H1 (cell line): Measurements from ENCODE around the gene RICTOR. TPM values are rescaled to one million over a fixed set of nuclear protein-coding genes. Genes with fewer than 3 reads are reported as not detected.

ENCODE experiments used
- CTCF ChIA-PET: fragments of 300-600 bp; sonication (Branson Sonifier 250); formaldehyde crosslinking; loops from one replicate; lab custom pipeline; 2021; ENCODE audit not compliant: partially characterized antibody; lab: Charles Lee
- POLR2A ChIA-PET: fragments of 300-600 bp; sonication (Branson Sonifier 250); formaldehyde crosslinking; loops from one replicate; lab custom pipeline; 2021; ENCODE audit warnings: inconsistent platforms; ENCODE audit not compliant: partially characterized antibody; lab: Charles Lee
- DNase-seq, 2 experiments: peaks; one replicate each; pipeline versions ENCODE4 v3.0.0 to v3.0.0-alpha.2; 2010 to 2022; ENCODE audit warnings: low spot score in 2 of 2, low read depth in 1 of 2, mixed read lengths in 1 of 2
- FAIRE-seq: peaks from 2 replicates; lab custom pipeline; 2011; peaks lifted over from hg19 to GRCh38; lab: Jason Lieb, UNC
- H2AFZ ChIP-seq: 2 replicates; pipeline ENCODE4 v1.8.1; 2012; ENCODE audit warnings: low read length, inconsistent platforms
- H2AK5ac ChIP-seq: 2 replicates; pipeline ENCODE4 v1.6.1; 2013; ENCODE audit warnings: low read depth, low read length
- H2BK120ac ChIP-seq: replicated peaks from 2 replicates; pipeline ENCODE3; 2013; ENCODE audit warnings: low read depth, low read length, inconsistent platforms
- H2BK12ac ChIP-seq: 2 replicates; pipeline ENCODE4 v1.6.1; 2013; ENCODE audit warnings: low read depth, low read length
- H2BK15ac ChIP-seq: 2 replicates; pipeline ENCODE4 v1.6.1; 2013; ENCODE audit warnings: low read length
- H2BK20ac ChIP-seq: 2 replicates; pipeline ENCODE4 v1.6.1; 2013; ENCODE audit warnings: low read length
- H2BK5ac ChIP-seq: 2 replicates; pipeline ENCODE4 v1.6.1; 2013; ENCODE audit warnings: low read depth, low read length
- H3K14ac ChIP-seq: 2 replicates; pipeline ENCODE4 v1.6.1; 2013; ENCODE audit warnings: inconsistent platforms; ENCODE audit not compliant: insufficient read length
- H3K18ac ChIP-seq: 2 replicates; pipeline ENCODE4 v1.6.1; 2013; ENCODE audit warnings: low read length; ENCODE audit errors: extremely low read depth
- H3K23ac ChIP-seq: 2 replicates; pipeline ENCODE4 v1.6.1; 2013; ENCODE audit warnings: inconsistent platforms; ENCODE audit not compliant: insufficient read length
- H3K23me2 ChIP-seq: 2 replicates; pipeline ENCODE4 v1.6.1; 2013; ENCODE audit warnings: low read depth, low read length
- H3K27ac ChIP-seq: 2 replicates; pipeline ENCODE4 v1.6.1; 2011; ENCODE audit warnings: low read depth, low read length, inconsistent platforms
- H3K27me3 ChIP-seq, 4 experiments: replicated peaks in 1 of 4; 1 replicate in 1 of 4; 2 replicates in 3 of 4; pipeline versions ENCODE4 v1.6.1 to v1.8.1; 2011 to 2013; ENCODE audit warnings: low read length in 3 of 4, mild to moderate bottlenecking in 3 of 4, inconsistent platforms in 2 of 4, mixed read lengths in 2 of 4, moderate library complexity in 1 of 4; ENCODE audit not compliant: control insufficient read depth in 3 of 4, insufficient read depth in 3 of 4; ENCODE audit errors: extremely low read depth in 1 of 4
- H3K36me3 ChIP-seq, 4 experiments: 2 replicates each; pipeline versions ENCODE4 v1.6.1 to v1.8.1; 2011 to 2013; ENCODE audit warnings: mild to moderate bottlenecking in 4 of 4, low read length in 3 of 4, moderate library complexity in 2 of 4, control low read depth in 1 of 4, inconsistent platforms in 1 of 4; ENCODE audit not compliant: insufficient read depth in 4 of 4, control insufficient read depth in 2 of 4
- H3K4ac ChIP-seq: replicated peaks from 2 replicates; pipeline ENCODE3; 2013; ENCODE audit warnings: low read length, low read depth, mixed read lengths, inconsistent platforms; ENCODE audit not compliant: insufficient read length
- H3K4me1 ChIP-seq, 4 experiments: replicated peaks in 1 of 4; 1 replicate in 1 of 4; 2 replicates in 3 of 4; pipeline versions ENCODE4 v1.6.1 to v1.8.1; 2011 to 2013; ENCODE audit warnings: low read length in 3 of 4, inconsistent platforms in 2 of 4, mixed read lengths in 1 of 4; ENCODE audit not compliant: insufficient read depth in 4 of 4, control insufficient read depth in 3 of 4
- H3K4me2 ChIP-seq, 2 experiments: 2 replicates each; pipeline versions ENCODE4 v1.6.1 to v1.8.1; 2011 to 2013; ENCODE audit warnings: low read depth in 2 of 2, low read length in 2 of 2, control low read depth in 1 of 2, inconsistent platforms in 1 of 2, mild to moderate bottlenecking in 1 of 2; ENCODE audit not compliant: insufficient read depth in 1 of 2
- H3K4me3 ChIP-seq, 4 experiments: fragments of 200-600, 300-600 bp in 1 of 4; sonication (generic), shearing (Covaris generic), sonication (Bioruptor Twin) in 1 of 4; 2 replicates each; pipeline versions ENCODE4 v1.5.1 to v1.8.1; 2011 to 2016; ENCODE audit warnings: low read length in 4 of 4, low read depth in 3 of 4, control low read depth in 2 of 4, inconsistent platforms in 2 of 4, mild to moderate bottlenecking in 2 of 4, mixed read lengths in 1 of 4, moderate library complexity in 1 of 4; ENCODE audit not compliant: insufficient read depth in 2 of 4; ENCODE audit errors: extremely low read depth in 1 of 4
- H3K56ac ChIP-seq: replicated peaks from 2 replicates; pipeline ENCODE3; 2013; ENCODE audit warnings: low read depth, mild to moderate bottlenecking, mixed read lengths, low read length, inconsistent platforms; ENCODE audit not compliant: insufficient read length
- H3K79me1 ChIP-seq: 2 replicates; pipeline ENCODE4 v1.6.1; 2013; ENCODE audit warnings: low read depth, low read length, control low read depth
- H3K79me2 ChIP-seq, 2 experiments: 2 replicates each; pipeline versions ENCODE4 v1.6.1 to v1.8.1; 2012 to 2013; ENCODE audit warnings: low read length in 2 of 2, mild to moderate bottlenecking in 2 of 2, inconsistent platforms in 1 of 2; ENCODE audit not compliant: insufficient read depth in 2 of 2, control insufficient read depth in 1 of 2
- H3K9ac ChIP-seq, 4 experiments: replicated peaks in 1 of 4; 1 replicate in 1 of 4; 2 replicates in 3 of 4; pipeline versions ENCODE4 v1.6.1 to v1.8.1; 2011 to 2013; ENCODE audit warnings: low read depth in 3 of 4, low read length in 3 of 4, control low read depth in 2 of 4, mild to moderate bottlenecking in 2 of 4, moderate library complexity in 2 of 4, inconsistent platforms in 1 of 4; ENCODE audit errors: extremely low read depth in 1 of 4
- H3K9me3 ChIP-seq, 2 experiments: 2 replicates each; pipeline versions ENCODE4 v1.6.1 to v1.8.1; 2012 to 2013; ENCODE audit warnings: mild to moderate bottlenecking in 2 of 2, moderate library complexity in 2 of 2, control low read depth in 1 of 2, inconsistent platforms in 1 of 2, low read depth in 1 of 2, low read length in 1 of 2, mixed read lengths in 1 of 2; ENCODE audit not compliant: insufficient read depth in 2 of 2
- H4K20me1 ChIP-seq, 2 experiments: replicated peaks in 1 of 2; 2 replicates each; pipeline versions ENCODE3 to v1.8.1; 2011 to 2013; ENCODE audit warnings: inconsistent platforms in 2 of 2, low read length in 2 of 2, mild to moderate bottlenecking in 1 of 2; ENCODE audit not compliant: insufficient read depth in 2 of 2, control insufficient read depth in 1 of 2
- H4K5ac ChIP-seq: 2 replicates; pipeline ENCODE4 v1.6.1; 2013; ENCODE audit warnings: low read length, low read depth, mixed read lengths, inconsistent platforms; ENCODE audit not compliant: insufficient read length
- H4K8ac ChIP-seq: 2 replicates; pipeline ENCODE4 v1.8.0; 2013; ENCODE audit warnings: mild to moderate bottlenecking, moderate library complexity, low read length, inconsistent platforms; ENCODE audit not compliant: insufficient read depth; ENCODE audit errors: extremely low read depth
- H4K91ac ChIP-seq: replicated peaks from 2 replicates; pipeline ENCODE3; 2013; ENCODE audit warnings: low read length, mixed read lengths, inconsistent platforms; ENCODE audit not compliant: insufficient read length
- BCL11A ChIP-seq, 2 experiments: IDR thresholded peaks; one replicate each; pipeline ENCODE4 v1.6.1; 2011; ENCODE audit warnings: low read depth in 2 of 2, low read length in 2 of 2, mild to moderate bottlenecking in 2 of 2
- CBX5 ChIP-seq: fragments of 300-800, 300-1000 bp; sonication (generic); IDR thresholded peaks from 2 replicates; pipeline ENCODE4 v1.7.1; 2016; ENCODE audit warnings: antibody characterized with exemption, low read length, low read depth
- GABPA ChIP-seq: IDR thresholded peaks from 2 replicates; pipeline ENCODE4 v1.6.1; 2011; ENCODE audit warnings: mild to moderate bottlenecking, low read length, moderate library complexity, borderline replicate concordance; ENCODE audit not compliant: insufficient read depth
- GTF2F1 ChIP-seq: IDR thresholded peaks from 2 replicates; pipeline ENCODE4 v1.6.1; 2012; ENCODE audit warnings: low read depth, low read length, improper control_type of control experiment, borderline replicate concordance
- HDAC6 ChIP-seq: IDR thresholded peaks from one replicate; pipeline ENCODE4 v1.7.1; 2012; ENCODE audit warnings: low read depth, mild to moderate bottlenecking, inconsistent platforms, low read length, moderate library complexity
- NANOG ChIP-seq: IDR thresholded peaks from 2 replicates; pipeline ENCODE4 v1.6.1; 2011; ENCODE audit warnings: low read length, low read depth, mild to moderate bottlenecking, inconsistent platforms; ENCODE audit not compliant: insufficient read depth, poor library complexity, severe bottlenecking
- PHF8 ChIP-seq: fragments of 200-600 bp; sonication (generic); conservative IDR thresholded peaks from 2 replicates; pipeline ENCODE4 v1.7.1; 2012; ENCODE audit warnings: low read depth, mild to moderate bottlenecking, inconsistent platforms, low read length, moderate library complexity
- POLR2AphosphoS5 ChIP-seq: IDR thresholded peaks from 2 replicates; pipeline ENCODE4 v1.6.1; 2011; ENCODE audit warnings: low read depth, low read length
- POU5F1 ChIP-seq: IDR thresholded peaks from 2 replicates; pipeline ENCODE4 v1.6.1; 2011; ENCODE audit warnings: low read depth, mild to moderate bottlenecking, low read length, moderate library complexity
- RAD21 ChIP-seq, 2 experiments: IDR thresholded peaks in 1 of 2; conservative IDR thresholded peaks in 1 of 2; 2 replicates each; pipeline ENCODE4 v1.6.1; 2011; ENCODE audit warnings: low read depth in 2 of 2, low read length in 2 of 2, improper control_type of control experiment in 1 of 2, inconsistent platforms in 1 of 2, mild to moderate bottlenecking in 1 of 2, moderate library complexity in 1 of 2
- TBP ChIP-seq: IDR thresholded peaks from 2 replicates; pipeline ENCODE4 v1.6.1; 2011; ENCODE audit warnings: low read depth, low read length, improper control_type of control experiment
- ZNF274 ChIP-seq: IDR thresholded peaks from 2 replicates; pipeline ENCODE4 v1.7.0; 2012; ENCODE audit warnings: low read length, borderline replicate concordance; ENCODE audit errors: extremely low read depth
- WGBS, 2 experiments: shearing (Covaris generic) in 1 of 2; methylation state at CpG; one replicate each; pipeline versions ENCODE4 v1.1.6 to v1.1.7; 2013 to 2015; ENCODE audit warnings: low lambda C conversion rate in 2 of 2, mixed read lengths in 2 of 2, inconsistent platforms in 1 of 2, low coverage in 1 of 2, missing lambda C conversion rate in 1 of 2; ENCODE audit not compliant: insufficient replicate concordance in 2 of 2, insufficient coverage in 1 of 2, insufficient read length in 1 of 2; ENCODE audit errors: extremely low coverage in 1 of 2, missing lambda C conversion rate in 1 of 2; 5-methylcytosine and 5-hydroxymethylcytosine counted together
- polyA plus RNA-seq, 7 experiments: library from polyadenylated mRNA; depleted of rRNA in 3 of 7; stranded (reverse) in 5 of 7; unstranded in 2 of 7; fragments of >200 nt in 5 of 7; fragments of 200-250 nt in 2 of 7; gene quantifications; 1 replicate in 5 of 7; 2 replicates in 1 of 7; 4 replicates in 1 of 7; pipeline versions ENCODE4 v1.2.1 to v1.2.3, GENCODE V29; 2011 to 2013; ENCODE audit warnings: missing spikeins in 2 of 7, mixed read lengths in 2 of 7
- total RNA-seq: library from RNA; stranded (reverse); fragmentation: NEBNext Ultra II Directional; extraction: Animal tissue kit (Norgen Biotek cat#: 25700); gene quantifications from 2 replicates; pipeline ENCODE4 v1.2.1, GENCODE V29; 2021

RICTOR gene
- total and polyA plus RNA-seq, 2 of the 8 experiments (the other 6 are each of a cell fraction or from before 2014, with no cell fraction given): 4.3 to 26.6 TPM

GRCh38 chr5:39058178-39058921 is 15.8 kb downstream of the RICTOR start:
- no peak overlapping the region for H2BK5ac ChIP-seq
- no peaks in the 10 kb centered on the region; the same call in 1 of the 2 replicates for H3K79me1 ChIP-seq
- no peak overlapping the region for H3K27ac ChIP-seq
- H3K4ac ChIP-seq: no peak overlapping the region
- H2AFZ ChIP-seq: no peak overlapping the region
- H2BK12ac ChIP-seq: no peak overlapping the region
- no peak overlapping the region for H3K23ac ChIP-seq
- no peak overlapping the region for H3K56ac ChIP-seq
- no peak overlapping the region for H4K5ac ChIP-seq
- no peaks in the 10 kb centered on the region for H3K23me2 ChIP-seq
- no peaks in the 10 kb centered on the region for H3K36me3 ChIP-seq
- H2BK15ac ChIP-seq: no peak overlapping the region
- H2BK120ac ChIP-seq: no peak overlapping the region
- ChIA-PET CTCF (no interaction called here), POLR2A (no interaction called here)
- no peaks in the 10 kb centered on the region for H3K27me3 ChIP-seq
- H3K9me3 ChIP-seq: no peaks in the 10 kb centered on the region
- H4K8ac ChIP-seq: no peak overlapping the region
- no peaks in the 10 kb centered on the region for H4K20me1 ChIP-seq
- no peak overlapping the region for H3K4me3 ChIP-seq
- DNase-seq: no peak
- peaks cover 0 to 90% of the 10 kb centered on the region in 2 experiments; a peak in 2 of 4 replicates for H3K79me2 ChIP-seq
- no peak overlapping the region for H3K9ac ChIP-seq
- no peak overlapping the region for H4K91ac ChIP-seq
- no peak overlapping the region for H3K14ac ChIP-seq
- H3K4me2 ChIP-seq: no peak overlapping the region
- no peak for FAIRE-seq
- H2BK20ac ChIP-seq: no peak overlapping the region
- 100% methylated on average over 2 of the region's 2 CpGs; no CpG with 5 or more reads in 1 of the 2 experiments for WGBS, 2 experiments
- H2AK5ac ChIP-seq: no peak overlapping the region
- no peaks in the 10 kb centered on the region for H3K4me1 ChIP-seq
- no peak overlapping the region for H3K18ac ChIP-seq
- TF ChIP-seq BCL11A (IDR thresholded peaks at IDR 0.05; ENCODE audit: low read depth in 2 of 2, low read length in 2 of 2) (no peak), GABPA (no peak), GTF2F1 (no peak), CBX5 (no peak), ZNF274 (no peak), POU5F1 (no peak), NANOG (no peak), PHF8 (no peak), POLR2AphosphoS5 (no peak), HDAC6 (no peak), TBP (no peak), RAD21 (IDR thresholded peaks at IDR 0.05 in 1 of 2, conservative IDR thresholded peaks at IDR 0.05 in 1 of 2; ENCODE audit: low read depth in 2 of 2, low read length in 2 of 2) (no peak)
